ENCODE results near the gene YY2.

DNA sequence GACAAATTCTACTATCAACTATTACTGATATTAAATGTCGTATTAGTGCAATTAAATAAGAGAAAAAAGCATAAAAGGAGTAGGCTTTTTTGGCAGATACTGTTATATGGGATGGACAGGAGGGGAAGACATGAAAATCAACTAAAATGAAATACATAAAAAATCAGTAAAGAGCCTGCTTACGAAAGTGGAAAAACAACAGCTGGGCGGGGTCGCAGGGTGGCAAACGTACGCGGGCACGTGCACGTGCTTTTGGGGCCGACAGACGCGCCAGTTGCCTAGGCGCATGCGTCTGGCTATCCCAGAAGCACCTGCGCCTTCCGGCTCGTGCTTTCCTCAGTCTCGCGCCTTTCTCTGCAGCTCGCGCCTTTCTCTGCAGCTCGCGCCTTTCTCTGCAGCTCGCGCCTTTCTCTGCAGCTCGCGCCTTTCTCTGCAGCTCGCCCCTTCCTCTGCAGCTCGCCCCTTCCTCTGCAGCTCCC is at the start of gene YY2:
- TF ChIP-seq CTCF (IDR thresholded peaks at IDR 0.05; ENCODE audit: insufficient read depth, low read length, poor library complexity, severe bottlenecking) (no peak), EZH2phosphoT487 (conservative IDR thresholded peaks at IDR 0.05; ENCODE audit: low read length) (no peak)
